B cell (primary cell): ENCODE data around the gene PNKD.

ENCODE experiments used
- EZH2 ChIP-seq: IDR thresholded peaks from 2 replicates; pipeline ENCODE4 v1.6.1; 2012; ENCODE audit warnings: borderline replicate concordance, low read depth, mild to moderate bottlenecking, moderate library complexity, low read length; ENCODE audit not compliant: insufficient read depth, poor library complexity, severe bottlenecking
- TF ChIP-seq, protein P1 (sequence below): fragments of 200-600 bp; IDR thresholded peaks from one replicate; pipeline ENCODE4 v1.8.0; 2022; ENCODE audit warnings: antibody characterized with exemption, mild to moderate bottlenecking

DNA sequence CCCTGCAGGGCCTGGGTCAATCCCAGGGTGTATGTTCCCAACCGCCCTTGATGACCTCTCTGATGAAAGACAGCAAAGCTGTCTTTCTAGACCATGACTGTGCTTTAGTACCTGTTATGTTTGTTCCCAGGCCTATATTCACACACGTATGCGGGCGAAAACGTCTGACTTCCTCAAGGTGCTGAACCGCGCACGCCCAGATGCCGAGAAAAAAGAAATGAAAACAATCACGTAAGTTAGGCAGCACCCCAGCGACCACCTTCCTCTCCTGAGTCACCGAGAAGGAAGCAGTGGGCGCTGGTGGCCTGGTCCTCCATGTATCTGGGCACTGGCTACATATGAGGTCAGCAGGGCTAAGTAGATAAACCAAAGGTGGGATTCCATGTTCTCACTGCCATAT is 20.6 kb upstream of the PNKD start:
- TF ChIP-seq, protein P1, sequence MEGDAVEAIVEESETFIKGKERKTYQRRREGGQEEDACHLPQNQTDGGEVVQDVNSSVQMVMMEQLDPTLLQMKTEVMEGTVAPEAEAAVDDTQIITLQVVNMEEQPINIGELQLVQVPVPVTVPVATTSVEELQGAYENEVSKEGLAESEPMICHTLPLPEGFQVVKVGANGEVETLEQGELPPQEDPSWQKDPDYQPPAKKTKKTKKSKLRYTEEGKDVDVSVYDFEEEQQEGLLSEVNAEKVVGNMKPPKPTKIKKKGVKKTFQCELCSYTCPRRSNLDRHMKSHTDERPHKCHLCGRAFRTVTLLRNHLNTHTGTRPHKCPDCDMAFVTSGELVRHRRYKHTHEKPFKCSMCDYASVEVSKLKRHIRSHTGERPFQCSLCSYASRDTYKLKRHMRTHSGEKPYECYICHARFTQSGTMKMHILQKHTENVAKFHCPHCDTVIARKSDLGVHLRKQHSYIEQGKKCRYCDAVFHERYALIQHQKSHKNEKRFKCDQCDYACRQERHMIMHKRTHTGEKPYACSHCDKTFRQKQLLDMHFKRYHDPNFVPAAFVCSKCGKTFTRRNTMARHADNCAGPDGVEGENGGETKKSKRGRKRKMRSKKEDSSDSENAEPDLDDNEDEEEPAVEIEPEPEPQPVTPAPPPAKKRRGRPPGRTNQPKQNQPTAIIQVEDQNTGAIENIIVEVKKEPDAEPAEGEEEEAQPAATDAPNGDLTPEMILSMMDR, result no peak
- no peak for TF ChIP-seq EZH2
